HepG2 (cell line): ENCODE results near the gene AHSA1. TPM values are rescaled to one million over a fixed set of nuclear protein-coding genes. Genes with fewer than 3 reads are reported as not detected.
A peak's percentile ranks its signal among the peaks of the same experiment; 100 is the strongest.

Experiments used
- ATAC-seq: fragments of 200-7000 bp; cut with Tn5 transposase; 3 replicates; pipeline ENCODE4 v1.9.1; 2020; ENCODE audit warnings: mild to moderate bottlenecking, moderate library complexity
- BruUV-seq: library from RNA; stranded (reverse); fragments of 400-500 nt; replicated peaks from 2 replicates; lab custom pipeline; 2021; lab: Mats Ljungman, UMichigan
- CTCF ChIA-PET: fragments of 300-600 bp; formaldehyde crosslinking; extraction: SDS; loops from one replicate; lab custom pipeline; 2021; ENCODE audit warnings: low total read pairs, inconsistent platforms, low intra/inter-chr PET ratio; lab: Yijun Ruan, JAX
- POLR2A ChIA-PET: fragments of 350-600 bp; sonication (Branson Sonifier 250); formaldehyde crosslinking; loops from one replicate; lab custom pipeline; 2020; ENCODE audit warnings: antibody characterized with exemption, inconsistent platforms; lab: Yijun Ruan, JAX
- DNase-seq: peaks from one replicate; pipeline ENCODE4 v3.0.0-alpha.2; 2015; ENCODE audit warnings: low spot score
- FAIRE-seq: peaks from 3 replicates; lab custom pipeline; 2011; peaks lifted over from hg19 to GRCh38; lab: Jason Lieb, UNC
- H2AFZ ChIP-seq: one replicate; pipeline ENCODE4 v1.6.1; 2011; ENCODE audit warnings: low read length, inconsistent platforms
- H3K27ac ChIP-seq: fragments of 300-600 bp; 3 replicates; pipeline ENCODE4 v1.8.0; 2011; ENCODE audit warnings: mixed run types, mild to moderate bottlenecking, mixed read lengths, low read length, inconsistent platforms; ENCODE audit not compliant: insufficient read depth; ENCODE audit errors: extremely low read length
- H3K27me3 ChIP-seq, 2 experiments: fragments of 200-600 bp in 1 of 2; 2 replicates in 1 of 2; 3 replicates in 1 of 2; pipeline versions ENCODE4 v1.6.0 to v1.8.0; 2011; ENCODE audit warnings: low read length in 2 of 2, mild to moderate bottlenecking in 2 of 2, moderate library complexity in 2 of 2, inconsistent platforms in 1 of 2; ENCODE audit not compliant: insufficient read depth in 2 of 2, control insufficient read depth in 1 of 2
- H3K36me3 ChIP-seq, 2 experiments: fragments of 200-600 bp in 1 of 2; replicated peaks in 1 of 2; 2 replicates in 1 of 2; 3 replicates in 1 of 2; pipeline versions ENCODE4 v1.5.1 to v1.8.0; 2011; ENCODE audit warnings: low read length in 2 of 2, inconsistent platforms in 1 of 2; ENCODE audit not compliant: insufficient read depth in 2 of 2, control insufficient read depth in 1 of 2
- H3K4me1 ChIP-seq: 2 replicates; pipeline ENCODE4 v1.5.1; 2012; ENCODE audit warnings: low read length, inconsistent platforms; ENCODE audit not compliant: insufficient read depth
- H3K4me2 ChIP-seq: 2 replicates; pipeline ENCODE4 v1.6.0; 2011; ENCODE audit warnings: low read depth, low read length, inconsistent platforms
- H3K4me3 ChIP-seq, 3 experiments: fragments of 200-600 bp in 1 of 3; sonication (generic), shearing (Covaris generic) in 1 of 3; replicated peaks in 1 of 3; 2 replicates each; pipeline ENCODE4 v1.5.1; 2011 to 2016; ENCODE audit warnings: low read length in 3 of 3, inconsistent platforms in 2 of 3, low read depth in 2 of 3, mild to moderate bottlenecking in 2 of 3, control low read depth in 1 of 3, mixed read lengths in 1 of 3; ENCODE audit not compliant: insufficient read depth in 1 of 3
- H3K79me2 ChIP-seq: one replicate; pipeline ENCODE4 v1.6.1; 2011; ENCODE audit warnings: low read length, inconsistent platforms; ENCODE audit not compliant: insufficient read depth
- H3K9ac ChIP-seq: 2 replicates; pipeline ENCODE4 v1.6.0; 2011; ENCODE audit warnings: mild to moderate bottlenecking, low read depth, low read length, inconsistent platforms; ENCODE audit not compliant: insufficient read depth
- H3K9me3 ChIP-seq: 2 replicates; pipeline ENCODE4 v1.5.1; 2012; ENCODE audit warnings: mild to moderate bottlenecking, low read length
- H4K20me1 ChIP-seq: 2 replicates; pipeline ENCODE4 v1.6.0; 2011; ENCODE audit warnings: inconsistent platforms, mild to moderate bottlenecking, low read length, moderate library complexity; ENCODE audit not compliant: insufficient read depth
- SMAD9 ChIP-seq: sonication (generic); formaldehyde crosslinking; IDR thresholded peaks from 2 replicates; pipeline ENCODE4 v1.5.1; 2020; ENCODE audit warnings: mild to moderate bottlenecking, missing genetic modification reagents
- ZNF121 ChIP-seq: sonication (generic); formaldehyde crosslinking; IDR thresholded peaks from 2 replicates; pipeline ENCODE4 v1.5.0; 2020; ENCODE audit warnings: mild to moderate bottlenecking, missing genetic modification reagents
- ZNF180 ChIP-seq: sonication (generic); formaldehyde crosslinking; IDR thresholded peaks from 2 replicates; pipeline ENCODE4 v1.4.0; 2020; ENCODE audit warnings: low read depth, missing genetic modification reagents, borderline replicate concordance
- ZNF687 ChIP-seq: sonication (generic); formaldehyde crosslinking; IDR thresholded peaks from 2 replicates; pipeline ENCODE4 v1.5.1; 2020; ENCODE audit warnings: mild to moderate bottlenecking, missing genetic modification reagents, moderate library complexity
- ZNF816 ChIP-seq: sonication (generic); formaldehyde crosslinking; IDR thresholded peaks from 2 replicates; pipeline ENCODE4 v1.8.0; 2022; ENCODE audit warnings: missing genetic modification reagents, mild to moderate bottlenecking, borderline replicate concordance
- ZSCAN25 ChIP-seq: sonication (generic); formaldehyde crosslinking; IDR thresholded peaks from 2 replicates; pipeline ENCODE4 v1.8.0; 2022; ENCODE audit warnings: mild to moderate bottlenecking, missing genetic modification reagents
- WGBS: methylation state at CpG from one replicate; pipeline ENCODE4 v1.1.6; 2017; ENCODE audit warnings: low lambda C conversion rate; 5-methylcytosine and 5-hydroxymethylcytosine counted together
- in situ Hi-C: cut with HindIII; loops from 2 replicates; pipeline ENCODE4 v1.10.0; 2017; ENCODE audit warnings: low pct_unique_long_range_greater_than_20kb; ENCODE audit not compliant: extremely low pct_ligation_motif_present
- intact Hi-C: fragments of 100-400 bp; cut with micrococcal nuclease; formaldehyde crosslinking; loops from one replicate; pipeline ENCODE4 v1.10.0; 2022; ENCODE audit not compliant: unreplicated experiment
- polyA plus RNA-seq, 8 experiments: library from polyadenylated mRNA; depleted of rRNA in 3 of 8; stranded (reverse) in 7 of 8; unstranded in 1 of 8; fragments of >200 nt; fragmentation: Illumina TruSeq in 4 of 8; extraction: Trizol in 4 of 8; gene quantifications; 2 replicates each; pipeline versions ENCODE4 v1.2.1 to v1.2.3, GENCODE V29; 2011 to 2016; ENCODE audit warnings: low read depth in 4 of 8, missing spikeins in 1 of 8, mixed read lengths in 1 of 8; ENCODE audit not compliant: insufficient read depth in 1 of 8
- total RNA-seq, 5 experiments: library from RNA; depleted of rRNA; stranded (reverse); fragments of >200 nt; fragmentation: Illumina TruSeq; extraction: Trizol; gene quantifications; 2 replicates each; pipeline ENCODE4 v1.2.3, GENCODE V29; 2016; ENCODE audit warnings: low read depth in 1 of 5

The AHSA1 gene
- total and polyA plus RNA-seq, 2 of the 13 experiments (the other 11 are each of a cell fraction or from before 2014, with no cell fraction given): 113 to 241 TPM

- no TSS peak for BruUV-seq
- Histone ChIP-seq H3K4me2 (0 out of 2 replicates have a peak overlapping the region, but pooled peaks have one; percentile 5), H3K9ac (0 out of 2 replicates have a peak overlapping the region, but pooled peaks have one; percentile 19), H3K4me1 (peaks cover 49% of the 10 kb centered on the region), H3K27me3 (no peaks in the 10 kb centered on the region), H4K20me1 (no peaks in the 10 kb centered on the region), H3K79me2 (no peaks in the 10 kb centered on the region), H3K9me3 (no peaks in the 10 kb centered on the region), H3K36me3 (peaks cover 4 to 16% of the 10 kb centered on the region in 2 experiments; a peak in 3 of 5 replicates), H3K4me3 (no peak overlapping the region), H2AFZ (no peak overlapping the region), H3K27ac (peak overlapping the region; percentile 62)
- 96% methylated on average over 3 of the region's 3 CpGs for WGBS
- ChIA-PET CTCF (no interaction called here), POLR2A (interaction anchor here (1.0 to 2.9 kb wide), 4 partner anchors 9 to 50 kb away, joined by 6 to 22 read pairs (median 6); partner anchors contain the start of genes ISM2 and VIPAS39)
- TF ChIP-seq SMAD9 (CRISPR knock-in tag) (no peak), ZSCAN25 (peak; percentile 64; the same call in 1 of the 2 replicates), ZNF687 (CRISPR knock-in tag) (0 out of 2 replicates have a peak, but pooled peaks have one; percentile 24), ZNF180 (CRISPR knock-in tag) (no peak), ZNF121 (CRISPR knock-in tag) (peak; percentile 87), ZNF816 (0 out of 2 replicates have a peak, but pooled peaks have one; percentile 22)
- intact Hi-C loops (no loop called here), in situ Hi-C loops (no loop called here)
- DNase-seq: no peak
- no peak for FAIRE-seq
- ATAC-seq: no peak; the same call in 2 of the 3 replicates
Measured at GRCh38 chr14:77507762-77508161, 49.9 kb downstream of the AHSA1 start.
